Osteocyte (in vitro differentiated cells): ENCODE measurements around the gene MAP4K4. TPM values are rescaled to one million over a fixed set of nuclear protein-coding genes. Genes with fewer than 3 reads are reported as not detected.
A peak's percentile ranks its signal among the peaks of the same experiment; 100 is the strongest.

ENCODE experiments used
- DNase-seq: peaks from one replicate; pipeline ENCODE4 v3.0.0; 2021; ENCODE audit warnings: mixed read lengths; ENCODE audit not compliant: unreplicated experiment; ENCODE audit errors: extremely low spot score
- H3K27ac Mint-ChIP-seq: one replicate; pipeline ENCODE4 v1.8.0; 2021; ENCODE audit warnings: mild to moderate bottlenecking, mixed read lengths; ENCODE audit not compliant: unreplicated experiment
- H3K27me3 Mint-ChIP-seq: one replicate; pipeline ENCODE4 v1.8.0; 2021; ENCODE audit warnings: mixed read lengths; ENCODE audit not compliant: unreplicated experiment
- H3K36me3 Mint-ChIP-seq: one replicate; pipeline ENCODE4 v1.8.0; 2021; ENCODE audit warnings: mixed read lengths; ENCODE audit not compliant: unreplicated experiment
- H3K4me1 Mint-ChIP-seq: one replicate; pipeline ENCODE4 v1.8.0; 2021; ENCODE audit warnings: mixed read lengths; ENCODE audit not compliant: unreplicated experiment
- H3K4me3 Mint-ChIP-seq: one replicate; pipeline ENCODE4 v1.8.0; 2021; ENCODE audit warnings: mild to moderate bottlenecking, moderate library complexity, mixed read lengths; ENCODE audit not compliant: unreplicated experiment
- H3K9me3 Mint-ChIP-seq: one replicate; pipeline ENCODE4 v1.8.0; 2021; ENCODE audit warnings: mixed read lengths; ENCODE audit not compliant: unreplicated experiment
- total RNA-seq: library from RNA; stranded (reverse); gene quantifications from 2 replicates; pipeline ENCODE4 v1.2.1, GENCODE V29; 2021
- TF ChIP-seq, protein P1 (sequence below): fragments of 200-600 bp; sonication (generic); IDR thresholded peaks from 2 replicates; pipeline ENCODE4 v1.5.0; 2021; ENCODE audit warnings: antibody characterized with exemption, mild to moderate bottlenecking, moderate library complexity

Gene MAP4K4
- total RNA-seq, 1 donor from 2014 or later, result 126 TPM

DNA sequence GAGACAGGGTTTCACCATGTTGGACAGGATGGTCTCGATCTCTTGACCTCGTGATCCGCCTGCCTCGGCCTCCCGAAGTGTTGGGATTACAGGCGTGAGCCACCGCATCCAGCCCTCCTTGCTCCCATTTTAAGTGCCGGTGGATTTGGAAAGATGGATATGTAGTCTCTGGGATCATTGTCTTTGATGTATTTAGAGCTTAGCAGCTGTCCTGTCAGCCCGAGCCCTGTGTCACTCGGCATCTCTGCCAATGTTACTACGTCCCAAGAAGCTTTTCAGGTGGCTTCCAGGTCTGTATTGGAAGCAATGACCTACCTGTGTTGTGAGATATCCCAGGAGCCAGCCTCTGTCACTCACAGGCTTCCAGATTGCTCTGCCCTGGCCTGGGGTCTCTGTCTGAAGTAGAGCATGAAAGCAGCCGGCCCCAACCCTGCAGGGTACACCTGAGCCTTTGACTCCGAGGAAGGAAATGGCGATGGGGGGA lies 35.3 kb downstream of the MAP4K4 start:
- Mint-ChIP-seq H3K4me1 (peaks cover 69% of the 10 kb centered on the region), H3K36me3 (no peaks in the 10 kb centered on the region), H3K9me3 (no peaks in the 10 kb centered on the region), H3K27ac (peak overlapping the region; percentile 3), H3K27me3 (no peaks in the 10 kb centered on the region), H3K4me3 (no peak overlapping the region)
- TF ChIP-seq, protein P1, sequence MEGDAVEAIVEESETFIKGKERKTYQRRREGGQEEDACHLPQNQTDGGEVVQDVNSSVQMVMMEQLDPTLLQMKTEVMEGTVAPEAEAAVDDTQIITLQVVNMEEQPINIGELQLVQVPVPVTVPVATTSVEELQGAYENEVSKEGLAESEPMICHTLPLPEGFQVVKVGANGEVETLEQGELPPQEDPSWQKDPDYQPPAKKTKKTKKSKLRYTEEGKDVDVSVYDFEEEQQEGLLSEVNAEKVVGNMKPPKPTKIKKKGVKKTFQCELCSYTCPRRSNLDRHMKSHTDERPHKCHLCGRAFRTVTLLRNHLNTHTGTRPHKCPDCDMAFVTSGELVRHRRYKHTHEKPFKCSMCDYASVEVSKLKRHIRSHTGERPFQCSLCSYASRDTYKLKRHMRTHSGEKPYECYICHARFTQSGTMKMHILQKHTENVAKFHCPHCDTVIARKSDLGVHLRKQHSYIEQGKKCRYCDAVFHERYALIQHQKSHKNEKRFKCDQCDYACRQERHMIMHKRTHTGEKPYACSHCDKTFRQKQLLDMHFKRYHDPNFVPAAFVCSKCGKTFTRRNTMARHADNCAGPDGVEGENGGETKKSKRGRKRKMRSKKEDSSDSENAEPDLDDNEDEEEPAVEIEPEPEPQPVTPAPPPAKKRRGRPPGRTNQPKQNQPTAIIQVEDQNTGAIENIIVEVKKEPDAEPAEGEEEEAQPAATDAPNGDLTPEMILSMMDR, result no peak
- DNase-seq, result no peak

DNA sequence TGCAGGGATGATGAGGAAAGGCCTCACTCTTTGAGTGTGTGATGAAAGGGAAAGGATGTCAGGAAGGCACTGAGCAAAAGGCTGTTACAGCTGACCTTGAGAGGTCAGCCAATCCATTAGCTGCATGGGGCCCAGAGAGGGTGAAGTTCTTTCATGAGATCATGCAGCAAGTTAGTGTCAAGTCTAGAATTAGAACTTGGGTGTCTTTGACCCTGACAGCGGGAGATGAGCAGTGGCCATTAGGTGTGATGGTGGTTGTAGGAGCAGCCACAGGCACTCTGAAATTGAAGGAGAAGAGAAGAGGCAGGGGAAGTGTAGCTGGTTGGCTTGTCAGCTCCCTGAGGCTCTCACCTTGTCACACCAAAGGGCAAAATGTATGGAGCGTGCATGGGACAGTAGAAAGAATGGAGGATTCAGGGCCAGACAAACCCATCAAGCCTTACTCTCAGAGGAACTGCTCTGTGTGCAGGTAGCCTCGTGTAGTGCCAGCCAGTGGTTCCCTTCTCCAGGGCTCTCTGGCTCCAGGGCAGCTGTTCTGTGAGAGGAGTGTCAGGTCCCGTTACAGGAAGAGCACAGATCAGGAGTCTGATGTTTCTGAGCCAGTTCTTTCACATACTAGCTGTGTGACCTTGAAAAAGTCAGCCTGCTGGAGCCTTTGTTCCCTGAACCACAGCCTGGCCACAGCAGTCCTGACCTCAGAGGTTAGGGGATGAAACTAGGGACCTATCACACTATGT lies 35.9 kb downstream of the MAP4K4 start:
- H3K27me3 Mint-ChIP-seq, result no peaks in the 10 kb centered on the region
- TF ChIP-seq, protein P1, result no peak
- no peaks in the 10 kb centered on the region for H3K9me3 Mint-ChIP-seq
- H3K4me3 Mint-ChIP-seq, result no peak overlapping the region
- no peak overlapping the region for H3K27ac Mint-ChIP-seq
- no peaks in the 10 kb centered on the region for H3K36me3 Mint-ChIP-seq
- peaks cover 73% of the 10 kb centered on the region for H3K4me1 Mint-ChIP-seq
- DNase-seq, result no peak

DNA sequence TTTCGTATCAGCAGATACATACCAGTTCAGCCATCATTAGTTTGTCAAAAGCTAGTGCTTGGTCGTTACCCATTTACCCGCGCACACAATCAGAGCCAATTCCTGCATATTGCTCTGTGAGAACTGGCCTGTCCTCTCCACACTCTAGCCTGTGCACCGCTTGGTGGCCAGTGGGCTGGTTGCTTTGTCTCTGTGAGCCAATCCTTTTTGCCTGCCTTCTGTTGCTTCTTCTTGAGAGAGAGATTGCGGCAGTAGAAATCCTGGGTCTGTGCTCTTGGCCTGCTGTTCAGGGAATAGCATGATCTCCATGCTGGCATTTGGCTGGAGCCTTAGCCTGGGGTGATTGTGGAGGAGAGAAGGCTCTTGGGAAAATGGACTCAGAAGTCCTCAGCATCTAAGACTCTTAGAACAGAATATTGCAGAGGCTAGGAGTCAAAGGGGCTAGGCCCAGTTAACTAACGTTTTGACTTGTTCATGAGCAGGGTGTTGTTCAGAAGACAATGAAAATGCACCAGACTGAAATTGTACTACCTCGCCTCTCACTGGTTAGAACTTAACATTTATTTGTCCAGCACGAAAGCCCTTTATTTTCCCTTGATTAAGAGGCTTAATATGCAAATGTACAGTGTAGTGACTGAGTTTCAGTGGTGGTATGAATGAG lies 37.1 kb downstream of the MAP4K4 start:
- TF ChIP-seq, protein P1, result no peak
- Mint-ChIP-seq H3K27me3 (no peaks in the 10 kb centered on the region), H3K4me1 (peaks cover 70% of the 10 kb centered on the region), H3K4me3 (no peak overlapping the region), H3K36me3 (no peaks in the 10 kb centered on the region), H3K9me3 (no peaks in the 10 kb centered on the region), H3K27ac (no peak overlapping the region)
- DNase-seq, result no peak

DNA sequence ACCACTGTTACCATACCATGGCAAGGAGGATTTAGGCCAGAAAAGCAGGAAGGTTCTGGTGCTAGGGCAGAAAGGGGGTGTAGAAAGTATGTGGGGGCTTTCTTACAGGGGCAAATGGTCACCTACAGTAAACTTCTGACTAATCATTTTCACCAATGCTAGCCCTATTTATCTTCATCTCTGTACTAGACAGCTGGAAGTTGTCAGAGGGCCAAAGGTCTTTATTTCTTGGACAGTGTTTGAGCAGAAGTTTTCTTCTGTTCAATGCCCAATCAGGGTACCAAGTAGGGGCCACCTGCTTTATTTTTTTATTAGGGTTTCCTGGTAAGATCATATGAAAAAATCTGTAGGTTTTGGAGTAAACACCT lies 37.6 kb downstream of the MAP4K4 start:
- H3K27me3 Mint-ChIP-seq, result no peaks in the 10 kb centered on the region
- no peaks in the 10 kb centered on the region for H3K9me3 Mint-ChIP-seq
- peaks cover 69% of the 10 kb centered on the region for H3K4me1 Mint-ChIP-seq
- DNase-seq, result no peak
- no peak overlapping the region for H3K4me3 Mint-ChIP-seq
- TF ChIP-seq, protein P1, result no peak
- no peak overlapping the region for H3K27ac Mint-ChIP-seq
- no peaks in the 10 kb centered on the region for H3K36me3 Mint-ChIP-seq

DNA sequence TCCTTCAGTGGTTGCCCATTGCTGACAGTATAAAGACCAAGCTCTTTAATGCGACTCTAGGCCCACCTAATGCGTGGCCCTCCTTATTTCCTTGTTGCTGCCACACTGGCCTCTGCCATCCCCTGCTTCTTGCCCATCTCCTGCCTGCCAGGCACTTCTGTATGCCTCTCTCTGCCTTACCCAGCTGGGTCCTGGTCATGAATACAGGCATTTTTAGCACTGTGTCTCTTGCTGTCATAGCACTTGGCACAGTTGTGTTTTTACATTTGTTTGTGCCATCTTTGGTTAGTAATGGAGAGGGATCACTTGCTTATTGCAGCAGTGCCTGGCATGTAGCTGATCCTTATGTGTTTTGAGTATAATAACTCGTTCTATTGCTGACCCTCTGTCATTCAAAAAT lies 38.7 kb downstream of the MAP4K4 start:
- Mint-ChIP-seq H3K9me3 (no peaks in the 10 kb centered on the region), H3K27ac (peak overlapping the region; percentile 51), H3K36me3 (no peaks in the 10 kb centered on the region), H3K4me1 (peaks cover 75% of the 10 kb centered on the region), H3K27me3 (no peaks in the 10 kb centered on the region), H3K4me3 (no peak overlapping the region)
- no peak for DNase-seq
- TF ChIP-seq, protein P1, result no peak
